DOHH2 (cell line): ENCODE measurements around the gene RPL36.

ENCODE experiments used
- H3F3A ChIP-seq: fragments of 200-600 bp; sonication (generic), shearing (Covaris generic); 2 replicates; pipeline ENCODE4 v1.6.0; 2016; ENCODE audit warnings: antibody characterized with exemption, mild to moderate bottlenecking; ENCODE audit not compliant: control insufficient read depth, insufficient read depth
- H3K27ac ChIP-seq: fragments of 200-600 bp; sonication (generic); 2 replicates; pipeline ENCODE4 v1.5.1; 2014; ENCODE audit warnings: low read depth, mild to moderate bottlenecking, low read length, moderate library complexity
- H3K27me3 ChIP-seq: fragments of 200-600 bp; sonication (generic); 2 replicates; pipeline ENCODE4 v1.6.1; 2014; ENCODE audit warnings: mild to moderate bottlenecking, low read length, mixed read lengths; ENCODE audit not compliant: control insufficient read depth
- H3K36me3 ChIP-seq: fragments of 200-600 bp; sonication (generic); 2 replicates; pipeline ENCODE4 v1.6.1; 2014; ENCODE audit warnings: mild to moderate bottlenecking, low read length, moderate library complexity, mixed read lengths; ENCODE audit not compliant: control insufficient read depth
- H3K4me1 ChIP-seq: fragments of 200-600 bp; sonication (generic); 2 replicates; pipeline ENCODE4 v1.6.1; 2014; ENCODE audit warnings: mild to moderate bottlenecking, low read length, mixed read lengths; ENCODE audit not compliant: control insufficient read depth
- H3K4me2 ChIP-seq: fragments of 200-600 bp; sonication (generic); 2 replicates; pipeline ENCODE4 v1.6.0; 2014; ENCODE audit warnings: mild to moderate bottlenecking, low read length, moderate library complexity
- H3K4me3 ChIP-seq: fragments of 200-600 bp; sonication (generic); 2 replicates; pipeline ENCODE4 v1.5.1; 2014; ENCODE audit warnings: mild to moderate bottlenecking, low read length, mixed read lengths
- H3K79me2 ChIP-seq: fragments of 200-600 bp; sonication (generic); 2 replicates; pipeline ENCODE4 v1.6.1; 2014; ENCODE audit warnings: mild to moderate bottlenecking, low read length, mixed read lengths; ENCODE audit not compliant: control insufficient read depth
- H3K9me2 ChIP-seq: fragments of 200-600 bp; sonication (generic); replicated peaks from 2 replicates; pipeline ENCODE4 v1.6.1; 2014; ENCODE audit warnings: mild to moderate bottlenecking, low read length, mixed read lengths; ENCODE audit not compliant: control insufficient read depth
- H3K9me3 ChIP-seq: fragments of 200-600 bp; sonication (generic); 2 replicates; pipeline ENCODE4 v1.6.1; 2014; ENCODE audit warnings: antibody characterized with exemption, low read length, mixed read lengths; ENCODE audit not compliant: control insufficient read depth, insufficient read depth
- H4K20me1 ChIP-seq: fragments of 200-600 bp; sonication (generic); 2 replicates; pipeline ENCODE4 v1.6.0; 2014; ENCODE audit warnings: low read depth, mild to moderate bottlenecking, antibody characterized with exemption, low read length, moderate library complexity; ENCODE audit not compliant: control insufficient read depth, insufficient read depth
- CTCF ChIP-seq: fragments of 200-600 bp; sonication (generic); IDR thresholded peaks from one replicate; pipeline ENCODE4 v1.5.1; 2014; ENCODE audit warnings: antibody characterized with exemption, mild to moderate bottlenecking, low read depth, low read length; ENCODE audit not compliant: poor library complexity, severe bottlenecking
- EZH2phosphoT487 ChIP-seq: fragments of 200-600 bp; sonication (generic); IDR thresholded peaks from 2 replicates; pipeline ENCODE4 v1.6.1; 2017; ENCODE audit warnings: borderline replicate concordance, mild to moderate bottlenecking, antibody characterized with exemption, low read length, moderate library complexity, mixed read lengths

Gene RPL36

GRCh38 chr19:5681391-5682106 is 8.5 kb upstream of the RPL36 start:
- H3F3A ChIP-seq = no peaks in the 10 kb centered on the region
- peak overlapping the region; percentile 97 for H3K4me3 ChIP-seq
- H3K79me2 ChIP-seq = peaks cover 11% of the 10 kb centered on the region

GRCh38 chr19:5682107-5682482 is 8.0 kb upstream of the RPL36 start:
- H3F3A ChIP-seq = no peaks in the 10 kb centered on the region

More at GRCh38 chr19:5681391-5682106, 8.5 kb upstream of the RPL36 start:
- Histone ChIP-seq H3K4me2 (peak overlapping the region; percentile 98; the same call in 1 of the 2 replicates), H3K27me3 (0 out of 2 replicates have a peak, but pooled peaks cover 2% of the 10 kb centered on the region), H3K36me3 (peaks cover 2% of the 10 kb centered on the region; the same call in 1 of the 2 replicates), H3K27ac (no peak overlapping the region), H3K4me1 (peaks cover 21% of the 10 kb centered on the region), H3K9me2 (no peaks in the 10 kb centered on the region), H3K9me3 (no peaks in the 10 kb centered on the region), H4K20me1 (no peaks in the 10 kb centered on the region)
- no peak for TF ChIP-seq EZH2phosphoT487
- no peak for TF ChIP-seq CTCF

GRCh38 chr19:5683177-5683886 is 6.8 kb upstream of the RPL36 start:
- peaks cover 22% of the 10 kb centered on the region for H3K4me1 ChIP-seq
- no peaks in the 10 kb centered on the region for H3K9me3 ChIP-seq
- H3F3A ChIP-seq = no peaks in the 10 kb centered on the region
- no peak overlapping the region for H3K4me2 ChIP-seq
- TF ChIP-seq CTCF = no peak
- no peak for TF ChIP-seq EZH2phosphoT487
- H3K27me3 ChIP-seq = 0 out of 2 replicates have a peak, but pooled peaks cover 2% of the 10 kb centered on the region
- H3K27ac ChIP-seq = no peak overlapping the region
- peaks cover 11% of the 10 kb centered on the region for H3K79me2 ChIP-seq
- H3K4me3 ChIP-seq = no peak overlapping the region
- no peaks in the 10 kb centered on the region for H3K9me2 ChIP-seq
- H3K36me3 ChIP-seq = no peaks in the 10 kb centered on the region; the same call in 1 of the 2 replicates
- no peaks in the 10 kb centered on the region for H4K20me1 ChIP-seq

More at GRCh38 chr19:5682107-5682482, 8.0 kb upstream of the RPL36 start:
- peaks cover 22% of the 10 kb centered on the region for H3K4me1 ChIP-seq
- H3K9me3 ChIP-seq = no peaks in the 10 kb centered on the region
- peaks cover 2% of the 10 kb centered on the region; the same call in 1 of the 2 replicates for H3K36me3 ChIP-seq
- TF ChIP-seq EZH2phosphoT487 (no peak), CTCF (no peak)
- H3K27me3 ChIP-seq = 0 out of 2 replicates have a peak, but pooled peaks cover 2% of the 10 kb centered on the region
- no peaks in the 10 kb centered on the region for H4K20me1 ChIP-seq
- H3K27ac ChIP-seq = no peak overlapping the region
- no peak overlapping the region for H3K4me3 ChIP-seq
- peaks cover 11% of the 10 kb centered on the region for H3K79me2 ChIP-seq
- H3K4me2 ChIP-seq = no peak overlapping the region
- H3K9me2 ChIP-seq = no peaks in the 10 kb centered on the region
